HK-2 (cell line): ENCODE data around the gene LRRC15.

Source experiments
- DNase-seq: peaks from one replicate; pipeline ENCODE4 v3.0.0-alpha.2; 2018; ENCODE audit not compliant: unreplicated experiment

Gene LRRC15

DNA sequence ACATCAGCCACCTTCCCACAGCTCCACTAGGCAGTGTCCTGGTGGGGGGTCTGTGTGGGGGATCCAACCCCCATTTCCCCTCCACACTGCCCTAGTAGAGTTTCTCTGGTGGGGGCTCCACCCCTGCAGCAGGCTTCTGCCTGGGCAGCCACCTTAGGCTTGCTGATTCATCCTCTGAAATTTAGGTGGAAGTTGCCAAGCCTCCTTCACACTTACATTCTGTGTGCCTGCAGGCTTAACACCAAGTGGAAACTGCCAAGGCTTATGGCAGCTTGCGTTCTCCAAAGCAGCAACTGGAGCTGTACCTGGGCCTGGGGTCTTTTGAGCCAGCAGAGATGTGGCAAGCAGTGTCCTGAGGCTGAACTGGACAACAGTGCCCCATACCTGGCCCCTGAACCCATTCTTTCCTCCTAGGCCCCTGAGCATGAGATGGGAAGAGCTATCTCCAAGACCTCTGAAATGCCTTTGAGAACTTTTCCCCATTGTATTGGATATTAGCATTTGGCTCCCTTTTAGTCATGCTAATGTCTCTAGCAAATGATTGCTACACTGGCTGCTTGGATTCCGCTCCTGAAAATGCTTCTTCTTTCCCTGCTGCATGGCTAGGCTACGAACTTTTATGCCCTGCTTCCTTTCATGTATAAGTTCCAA is 50.9 kb downstream of the LRRC15 start:
- no peak for DNase-seq

DNA sequence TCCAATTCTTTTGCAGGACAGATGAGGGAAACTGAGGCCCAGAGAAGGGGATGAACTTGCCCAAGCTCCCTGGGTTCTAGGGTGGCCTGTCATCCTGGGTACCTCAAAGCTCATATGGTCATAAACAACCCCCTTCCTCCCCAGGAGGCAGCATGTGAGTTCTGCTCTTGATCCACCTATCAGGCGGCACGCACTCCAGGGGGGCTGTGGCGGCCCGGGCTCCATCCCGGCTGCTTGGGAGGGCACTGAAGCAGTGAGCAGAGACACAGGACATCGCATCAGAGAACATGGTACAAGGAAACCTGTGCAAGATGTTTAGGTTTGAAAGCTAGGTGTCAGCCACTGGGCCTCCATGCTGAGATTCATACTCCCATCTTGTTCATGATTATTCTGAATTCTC is 52.6 kb downstream of the LRRC15 start:
- DNase-seq: no peak

DNA sequence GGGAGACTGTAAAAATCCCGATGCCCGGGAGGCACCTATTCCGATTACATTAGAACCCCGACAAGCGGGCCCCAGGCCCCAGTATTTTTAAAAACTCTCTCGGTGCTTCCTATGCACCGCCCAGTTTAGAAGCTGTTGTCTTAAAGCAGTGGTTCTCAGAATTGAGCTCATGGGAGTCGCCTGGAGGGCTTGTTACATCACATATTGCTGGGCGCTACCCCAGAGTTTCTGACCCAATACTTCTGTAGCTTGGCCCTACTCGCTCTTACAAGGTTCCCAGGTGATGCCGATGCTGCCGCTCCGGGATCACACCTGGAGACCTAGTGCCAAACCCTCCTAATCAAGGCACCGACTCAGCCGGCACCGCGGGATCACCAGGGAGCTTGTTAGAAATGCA is 53.6 kb downstream of the LRRC15 start:
- DNase-seq: no peak

DNA sequence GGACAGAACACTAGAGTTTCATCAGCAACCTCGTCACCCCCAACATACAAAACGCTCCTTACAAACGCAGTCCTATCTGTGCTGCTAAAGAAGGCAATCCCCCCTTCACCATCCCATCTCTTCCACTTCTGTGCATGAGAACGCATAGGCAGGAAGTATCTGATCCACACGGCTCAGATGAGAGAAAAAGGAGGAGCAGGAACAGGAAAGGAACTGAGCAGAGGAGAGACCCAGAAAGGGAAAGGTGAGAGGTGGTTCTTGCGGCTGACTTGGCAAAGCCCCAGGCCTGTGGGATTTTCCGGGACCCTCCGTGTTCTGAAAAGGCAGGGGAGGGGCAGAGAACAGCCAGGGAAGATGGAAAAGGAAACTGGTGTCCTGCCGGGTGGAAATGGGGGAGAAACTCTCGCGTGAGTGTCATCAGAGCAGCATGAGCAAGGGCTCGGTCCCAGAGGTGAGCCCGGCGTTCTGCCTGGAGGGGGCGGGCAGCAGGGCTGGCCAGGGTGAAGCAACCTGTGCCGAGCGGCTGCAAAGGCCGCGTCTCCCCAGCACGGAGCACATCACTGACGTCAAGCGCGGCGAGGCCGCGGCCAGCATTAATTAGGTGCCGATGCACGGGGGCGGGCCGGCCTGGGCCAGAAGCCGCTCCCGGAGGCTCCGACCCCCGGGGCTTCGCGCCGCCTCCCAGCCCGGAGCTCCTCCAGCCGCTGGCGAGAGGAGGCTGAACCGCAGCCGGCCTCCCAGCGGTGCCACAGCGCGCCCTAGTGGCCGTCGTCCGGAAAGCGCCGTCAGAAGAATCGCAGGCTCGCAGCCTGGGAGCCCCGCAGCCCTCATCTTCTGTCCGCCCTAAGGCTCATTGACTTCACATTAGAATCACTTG is 54.2 kb downstream of the LRRC15 start:
- DNase-seq: peak; percentile 90

DNA sequence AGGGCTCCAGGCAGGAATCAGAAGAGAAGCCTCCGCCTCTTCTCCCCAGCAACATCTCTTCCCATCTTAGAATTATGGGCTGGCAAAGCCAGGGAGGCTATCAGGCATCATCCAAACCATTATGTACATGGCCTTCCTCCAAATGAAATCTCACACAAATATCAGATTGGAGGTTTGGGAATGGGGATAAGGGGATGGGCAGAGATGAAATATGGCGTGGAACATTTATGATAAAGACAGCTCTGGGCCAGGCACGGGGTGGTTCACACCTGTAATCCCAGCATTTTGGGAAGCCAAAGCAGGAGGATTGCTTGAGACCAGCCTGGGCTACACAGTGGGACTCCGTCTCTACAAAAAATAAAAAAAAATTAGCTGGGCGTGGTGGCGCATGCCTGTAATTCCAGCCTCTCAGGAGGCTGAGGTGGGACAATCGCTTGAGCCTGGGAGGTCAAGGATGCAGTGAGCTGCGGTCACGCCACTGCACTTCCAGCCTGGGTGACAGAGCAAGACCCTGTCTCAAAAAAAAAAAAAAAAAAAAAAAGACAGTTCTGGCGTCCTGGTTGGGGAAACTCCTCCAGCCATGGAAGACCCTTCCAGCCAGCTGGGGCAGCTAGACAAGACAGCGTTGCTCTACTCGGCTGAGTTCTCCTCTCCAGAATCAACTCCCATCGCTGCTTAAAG is 55.0 kb downstream of the LRRC15 start:
- no peak for DNase-seq

DNA sequence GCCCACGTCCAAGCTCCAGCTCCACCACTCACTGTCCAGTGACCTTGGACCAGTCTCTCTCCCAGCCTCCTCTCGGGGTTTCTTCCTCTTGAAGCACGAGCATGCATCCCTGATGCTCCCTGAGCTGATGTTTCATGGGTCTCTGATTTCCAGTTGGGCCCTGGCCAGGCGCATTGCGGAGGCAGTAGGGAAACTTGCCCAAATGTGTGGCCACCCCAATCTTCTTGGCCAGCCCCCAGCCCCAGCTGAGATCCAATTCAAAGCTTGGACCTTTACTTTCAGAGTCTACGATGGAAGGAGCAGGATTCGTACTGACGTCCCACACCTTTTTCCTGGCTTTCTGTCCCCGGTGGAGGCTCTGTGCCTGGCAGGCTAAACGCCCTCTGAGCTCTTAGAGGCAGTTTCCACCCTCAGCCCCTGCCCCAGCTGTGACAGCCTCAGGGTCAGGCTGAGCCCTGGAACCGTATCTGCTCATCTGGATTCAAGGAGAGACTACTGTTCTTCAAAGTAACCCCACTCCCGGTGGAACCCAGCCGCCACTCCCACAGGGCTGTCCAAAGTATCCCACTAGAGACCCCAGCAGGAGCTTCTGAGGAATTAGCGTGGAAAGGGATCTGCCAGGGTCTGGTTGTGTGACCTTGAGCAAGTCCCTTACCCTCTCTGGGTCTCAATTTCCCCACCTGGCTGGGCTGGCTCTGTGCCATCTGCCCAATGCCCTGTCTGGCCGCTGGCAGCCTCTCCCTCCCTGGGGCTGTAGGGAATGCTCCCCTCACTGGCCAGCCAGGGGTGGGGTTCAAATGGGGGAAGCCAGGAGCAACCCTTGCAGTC is 55.8 kb downstream of the LRRC15 start:
- no peak for DNase-seq

DNA sequence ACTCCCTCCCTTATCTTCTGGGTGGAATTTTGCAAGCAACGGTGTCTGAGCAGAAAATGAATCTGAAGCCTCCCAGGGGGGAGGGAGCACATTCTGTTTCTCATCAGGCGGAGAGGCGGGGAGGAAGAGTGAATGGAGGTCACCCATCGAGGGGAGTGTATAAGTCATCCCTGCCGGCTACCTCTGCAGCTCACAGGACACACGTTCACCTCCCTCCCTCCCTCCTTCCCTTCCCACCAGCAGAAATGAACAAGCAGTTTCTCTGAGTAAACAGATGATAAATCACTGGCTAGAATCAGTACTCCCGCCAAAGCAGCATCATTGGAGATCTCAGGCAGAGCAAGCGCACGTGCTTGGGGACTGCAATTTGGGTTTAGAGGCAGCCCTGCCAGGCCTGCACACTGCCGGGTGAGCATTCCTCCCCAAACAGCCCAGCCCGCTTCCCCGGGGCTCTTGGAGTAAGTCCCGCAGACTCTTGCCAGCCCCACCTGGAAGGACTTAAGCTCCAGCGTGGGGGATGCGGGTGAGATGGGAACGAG is 56.7 kb downstream of the LRRC15 start:
- DNase-seq: no peak

DNA sequence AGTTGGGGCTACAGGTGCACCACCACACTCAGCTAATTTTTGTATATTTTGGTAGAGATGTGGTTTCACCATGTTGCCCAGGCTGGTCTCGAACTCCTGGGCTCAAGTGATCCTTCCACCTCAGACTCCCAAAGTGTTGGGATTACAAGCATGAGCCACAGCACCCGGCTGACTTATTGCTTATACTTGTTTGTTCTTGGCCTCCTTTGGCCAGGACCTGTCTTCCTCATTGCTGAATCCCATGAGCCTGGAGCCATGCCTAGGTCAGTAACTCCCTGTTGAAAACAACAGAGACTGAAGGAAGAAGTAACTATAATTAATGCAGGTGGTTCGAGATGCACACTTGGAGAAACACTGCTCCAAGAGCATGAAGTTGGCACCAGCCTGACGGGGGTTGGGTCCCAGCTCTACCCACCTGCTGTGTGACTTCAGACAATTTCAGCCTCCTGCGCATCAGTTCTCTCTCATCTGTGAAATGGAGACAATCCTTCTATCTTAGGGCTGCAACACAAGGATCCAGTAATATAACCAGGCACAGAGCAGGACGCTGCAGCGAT is 57.3 kb downstream of the LRRC15 start:
- DNase-seq: no peak

DNA sequence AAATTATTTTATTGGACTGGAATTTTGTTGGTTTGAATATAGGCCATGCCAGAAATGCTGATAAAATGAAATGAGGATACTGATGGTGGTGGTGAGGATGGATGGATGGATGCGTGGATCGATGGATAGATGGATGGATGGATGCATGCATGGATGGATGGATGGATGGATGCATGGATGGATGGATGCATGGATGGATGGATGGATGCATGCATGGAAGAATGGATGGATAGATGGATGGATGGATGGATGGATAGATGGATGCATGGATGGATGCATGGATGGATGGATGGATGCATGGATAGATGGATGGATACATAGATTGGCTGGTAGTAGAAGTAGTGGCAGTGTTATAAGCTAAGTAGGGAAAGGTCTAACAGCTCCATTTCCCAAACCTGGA is 58.5 kb downstream of the LRRC15 start:
- DNase-seq: no peak

DNA sequence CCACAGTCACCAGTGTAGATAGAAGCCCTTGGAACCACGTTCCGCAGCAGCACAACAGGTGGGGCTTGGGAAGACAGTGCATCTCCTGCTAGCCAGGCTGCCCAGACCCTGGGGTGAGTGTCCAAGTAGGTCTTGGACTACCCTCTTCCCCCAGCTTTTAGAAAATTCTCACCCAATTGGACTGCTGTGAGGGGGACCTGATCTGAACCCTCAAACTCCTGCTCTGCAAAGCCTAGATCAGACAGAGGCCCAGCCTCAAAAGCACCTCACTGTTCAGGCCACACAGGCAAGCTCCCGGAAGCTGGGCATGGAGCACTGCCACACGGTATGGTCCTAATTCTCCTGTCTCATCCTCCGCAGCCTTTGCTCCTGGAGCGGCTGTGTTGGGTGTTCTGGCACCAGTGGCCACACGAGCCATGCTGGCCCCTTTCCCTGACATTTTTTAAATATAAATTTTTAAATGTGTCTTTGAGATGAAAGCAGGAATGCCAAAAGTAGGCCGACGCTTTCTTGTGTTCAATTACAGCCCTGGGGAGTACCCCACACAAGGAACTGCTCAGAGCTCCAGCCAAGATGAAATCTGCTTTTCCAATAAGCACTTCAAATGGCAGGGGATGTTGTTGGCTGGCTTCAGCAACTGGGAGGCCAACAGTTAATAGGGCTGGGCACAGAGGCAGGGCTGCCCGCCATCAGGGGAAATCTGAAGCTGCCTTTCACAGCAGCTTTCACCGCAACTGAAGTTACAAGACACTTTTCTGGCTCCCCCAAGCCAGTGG is 59.3 kb downstream of the LRRC15 start:
- no peak for DNase-seq

DNA sequence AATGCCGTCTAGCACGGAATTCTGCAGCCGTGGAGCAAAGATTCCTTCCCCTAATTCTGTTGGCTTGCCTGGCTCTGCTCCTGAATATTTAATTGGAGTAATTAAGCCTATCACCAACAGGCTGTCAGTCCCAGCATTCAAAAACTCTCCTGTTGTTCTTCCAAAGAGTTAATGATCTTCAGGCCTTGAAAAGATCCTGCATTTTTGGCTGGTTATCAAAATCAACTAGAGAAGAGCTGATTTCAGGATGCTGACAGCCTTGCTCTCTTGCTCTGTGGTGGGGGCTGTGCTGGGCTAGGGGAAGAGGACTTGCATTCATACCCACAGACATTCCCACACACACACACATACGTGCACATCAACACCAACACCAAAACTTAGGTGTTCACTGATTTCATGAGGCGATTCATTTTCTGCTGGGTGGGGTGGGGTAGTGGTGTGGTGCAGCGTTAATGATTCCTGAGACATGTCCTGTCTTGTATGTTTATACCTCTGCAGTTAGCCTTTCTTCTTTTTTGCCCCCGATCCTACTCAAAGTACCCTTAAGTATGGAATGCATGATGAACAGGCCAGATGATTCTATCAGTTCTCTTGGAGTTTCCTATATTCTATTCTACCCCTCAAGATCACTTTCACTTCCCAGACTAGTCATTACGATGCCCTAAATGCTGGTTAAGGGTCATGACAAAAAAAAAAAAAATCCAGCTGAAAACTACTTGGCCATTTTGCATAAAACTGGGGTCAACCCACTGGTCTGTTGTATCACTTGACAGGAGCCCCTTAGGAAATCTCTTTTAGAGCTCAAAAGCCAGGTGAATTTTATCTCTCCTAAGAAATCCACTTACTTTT is 60.7 kb downstream of the LRRC15 start:
- no peak for DNase-seq

DNA sequence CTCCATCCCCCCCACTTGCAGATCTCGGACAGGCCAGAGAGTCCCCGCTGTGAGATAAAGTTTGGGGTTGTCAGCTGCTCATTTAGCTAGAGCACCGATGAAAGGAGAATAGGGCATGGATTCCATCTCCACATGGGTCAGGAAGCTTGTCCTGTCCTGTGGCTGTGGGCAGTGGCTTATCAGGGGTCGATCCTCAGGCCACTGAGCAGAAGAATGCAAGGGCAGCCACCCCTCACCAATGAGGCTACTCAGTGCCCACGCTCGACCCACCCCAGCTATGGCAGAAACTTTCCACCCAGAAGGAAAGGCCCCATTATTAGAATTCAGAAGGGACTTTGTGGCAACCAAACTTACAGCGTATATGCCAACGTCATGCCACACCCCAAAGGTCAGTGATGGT is 61.7 kb downstream of the LRRC15 start:
- DNase-seq: no peak

DNA sequence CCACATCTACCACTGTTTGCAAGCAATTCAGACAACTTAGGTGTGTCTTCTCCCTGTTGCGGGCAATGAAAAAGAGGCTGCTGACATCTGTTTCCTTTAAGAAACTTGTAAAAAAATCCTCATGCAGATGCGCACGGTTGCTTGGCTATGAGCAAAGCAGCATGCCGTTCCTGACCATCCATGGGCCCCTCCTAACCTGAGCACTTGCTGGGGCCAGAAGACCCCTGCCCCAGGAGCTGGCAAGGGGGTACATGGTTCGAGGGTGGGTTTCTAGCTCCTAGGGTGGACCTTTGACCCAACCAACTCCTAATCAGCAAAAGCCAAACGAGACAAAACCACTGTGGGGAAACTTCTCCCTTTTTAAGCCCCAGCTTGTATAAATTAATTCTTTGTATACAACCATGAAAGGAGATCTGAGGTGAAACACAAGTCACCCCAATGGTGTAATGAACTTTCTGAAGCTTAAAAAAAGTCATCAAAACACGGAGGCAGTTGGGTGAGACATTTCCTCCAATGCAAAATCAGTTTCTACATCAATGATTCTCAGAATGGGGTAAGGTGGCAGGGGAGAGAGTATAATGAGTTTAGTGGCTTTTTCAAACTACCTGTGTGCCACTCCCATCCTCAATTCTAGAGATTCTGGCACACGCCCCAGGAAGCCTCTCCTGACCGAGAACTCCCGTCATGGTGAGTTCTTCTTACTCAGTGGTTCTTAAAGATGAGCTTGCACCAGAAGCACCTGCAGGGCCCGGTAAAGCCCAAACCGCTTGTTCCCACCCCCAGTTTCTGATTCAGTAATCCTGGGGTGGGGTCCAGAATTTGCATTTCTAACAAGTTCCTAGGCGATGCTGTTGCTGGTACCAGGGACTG is 62.5 kb downstream of the LRRC15 start:
- no peak for DNase-seq

DNA sequence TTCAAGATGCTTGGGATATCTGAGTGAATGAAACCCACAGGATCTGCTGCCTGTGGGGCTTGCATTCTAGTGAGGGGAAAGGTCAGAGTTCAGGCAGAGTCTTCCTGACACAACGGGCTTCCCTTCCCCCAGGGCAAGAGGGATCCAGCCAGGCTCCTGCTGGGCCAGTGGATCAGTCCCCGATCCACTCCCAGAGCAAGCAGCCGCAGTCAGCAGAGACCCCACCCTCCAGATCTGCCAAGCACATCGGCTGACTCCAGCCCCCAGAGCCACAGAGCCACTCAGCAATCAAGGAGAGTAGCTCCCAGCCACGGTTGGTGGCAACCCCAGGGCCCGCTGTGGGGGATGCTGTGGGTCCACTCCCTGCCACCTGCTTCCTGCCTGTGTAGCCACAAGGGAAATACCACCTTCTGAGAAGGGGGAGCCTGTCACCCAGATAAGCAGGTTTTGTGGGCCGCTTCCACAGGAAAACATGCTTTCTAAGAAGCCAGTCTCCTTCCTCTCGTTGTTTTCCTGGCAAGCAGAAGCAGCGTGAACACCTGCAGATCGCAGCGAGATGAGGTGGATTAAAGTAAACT is 63.3 kb downstream of the LRRC15 start:
- DNase-seq: no peak

DNA sequence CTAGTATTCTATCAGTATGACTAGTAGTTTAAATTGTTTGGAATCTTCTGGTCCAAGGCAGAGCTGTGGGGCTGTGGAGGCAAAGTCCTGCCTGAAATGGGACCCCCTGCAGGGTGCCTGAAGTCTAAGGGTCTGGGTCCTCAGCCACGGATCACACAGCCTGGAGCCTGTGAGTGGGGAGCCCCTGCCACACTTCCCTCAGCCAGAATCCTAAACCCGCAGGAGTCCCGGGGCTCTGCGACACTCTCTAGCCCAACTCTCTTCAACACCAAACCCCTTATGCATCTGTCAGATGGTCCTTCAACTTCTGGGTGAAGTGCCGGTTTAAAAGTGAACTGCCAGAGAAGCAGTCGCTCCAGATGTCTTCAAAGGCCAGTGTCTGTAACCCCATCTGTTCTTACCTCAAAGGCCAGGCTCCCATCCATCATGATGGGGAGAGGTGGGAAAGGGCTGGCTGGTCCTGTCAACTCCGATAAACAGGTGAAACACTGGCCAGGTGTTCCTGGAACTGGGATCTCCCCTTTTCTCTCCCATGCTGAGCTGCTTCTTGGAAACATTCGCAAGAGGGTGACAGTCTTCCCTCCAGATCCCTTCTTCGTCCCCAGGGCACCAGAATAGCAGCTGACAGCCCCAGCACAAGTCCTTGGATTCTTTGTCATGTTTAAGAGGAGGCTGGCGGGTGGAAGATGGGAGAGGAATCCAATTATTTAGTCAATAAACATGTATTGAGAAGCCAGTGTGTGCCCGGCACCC is 64.0 kb downstream of the LRRC15 start:
- no peak for DNase-seq
